Measurements from ENCODE around the gene FGF21. TPM values are rescaled to one million over a fixed set of nuclear protein-coding genes. Genes with fewer than 3 reads are reported as not detected.

Gene FGF21
- total RNA-seq, 1 donor: not detected

DNA sequence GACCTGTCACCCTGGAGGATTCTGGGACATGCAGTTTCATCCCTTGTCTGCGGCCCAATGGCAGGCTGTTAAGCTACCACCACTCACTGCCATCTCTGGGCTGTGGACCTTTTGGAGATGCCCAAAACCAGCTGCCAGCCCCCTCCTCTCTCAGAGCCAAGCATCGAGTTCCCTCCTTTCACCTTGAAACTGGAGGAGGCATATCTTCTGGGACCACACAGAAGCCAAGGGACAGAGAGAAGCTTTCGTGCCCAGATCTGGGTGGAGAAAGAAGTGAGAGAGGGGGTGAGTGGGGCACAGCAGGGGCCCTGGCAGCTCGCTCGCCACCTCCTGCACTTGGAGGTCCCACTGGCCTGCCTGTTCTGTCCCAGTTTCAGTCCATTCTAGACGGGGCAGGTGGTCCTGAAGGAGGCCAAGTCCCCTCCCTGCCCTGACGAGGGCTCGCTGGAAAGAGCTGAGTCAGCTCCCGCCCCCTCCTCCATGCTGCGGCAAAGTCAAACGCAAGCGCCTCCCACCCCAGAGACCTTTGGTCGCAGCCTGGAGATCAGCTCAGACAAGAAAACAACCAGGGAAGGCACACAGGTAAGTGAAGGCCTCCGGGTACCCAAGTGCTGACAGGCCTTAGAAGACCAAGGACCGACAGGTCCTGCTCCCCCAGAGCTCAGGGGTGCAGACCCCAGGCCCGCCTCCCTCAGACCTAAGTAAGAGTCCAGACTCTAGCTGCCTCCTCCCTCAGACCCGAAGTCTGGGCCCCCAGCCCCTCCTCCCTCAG lies 51.7 kb downstream of the FGF21 start:
- no peaks in the 10 kb centered on the region for H3K27me3 ChIP-seq (ENCODE audit: insufficient read depth, low read length)
- peaks cover 19% of the 10 kb centered on the region for H3K4me1 ChIP-seq (ENCODE audit: insufficient read depth, low read length)
- no peak overlapping the region for H3K4me3 ChIP-seq (ENCODE audit: low read length)
- H3K9me3 ChIP-seq (ENCODE audit: low read depth, low read length): no peaks in the 10 kb centered on the region

DNA sequence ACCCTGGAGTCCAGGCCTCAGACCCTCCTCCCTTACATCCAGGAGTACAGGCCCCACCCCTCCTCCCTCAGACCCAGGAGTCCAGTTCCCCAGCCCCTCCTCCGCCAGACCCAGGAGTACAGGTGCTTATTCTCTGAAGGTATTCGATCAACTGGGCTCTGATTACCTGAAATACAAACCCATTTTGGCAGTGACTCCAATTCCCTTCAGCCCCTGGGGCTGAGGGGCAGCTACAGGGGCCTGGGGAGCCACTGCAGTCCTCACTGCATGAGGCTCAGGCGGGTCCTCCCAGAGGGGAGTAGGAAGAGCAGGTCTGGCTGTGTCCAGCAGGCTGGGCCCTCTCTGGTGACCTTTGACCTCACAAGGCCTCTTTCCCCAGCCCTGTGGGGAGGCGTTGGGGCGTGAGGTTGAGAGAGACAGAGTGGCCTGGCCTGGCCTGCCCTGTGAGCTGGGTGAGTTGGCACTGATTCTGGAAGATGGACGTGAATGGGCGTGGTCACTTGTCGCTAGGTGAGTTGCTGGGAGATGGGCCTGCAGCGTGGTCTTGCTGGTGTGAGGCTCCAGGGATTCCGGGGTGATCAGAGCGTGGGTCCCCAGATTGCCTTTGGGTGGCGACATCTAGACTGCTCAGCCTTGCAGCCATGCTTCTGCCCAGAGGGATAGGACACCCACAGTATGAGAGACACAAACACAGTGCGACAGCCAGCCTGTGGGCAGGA lies 52.4 kb downstream of the FGF21 start:
- Histone ChIP-seq H3K27me3 (ENCODE audit: insufficient read depth, low read length) (no peaks in the 10 kb centered on the region), H3K4me1 (ENCODE audit: insufficient read depth, low read length) (peaks cover 25% of the 10 kb centered on the region), H3K4me3 (ENCODE audit: low read length) (no peak overlapping the region), H3K9me3 (ENCODE audit: low read depth, low read length) (no peaks in the 10 kb centered on the region)

Other genes with a start within 250 kb of the FGF21 start
- 1.5 TPM for gene LMTK3, start 243.7 kb upstream of the FGF21 start, total RNA-seq
- not detected for gene SULT2B1, start 203.4 kb upstream of the FGF21 start, total RNA-seq
- not detected for gene SPACA4, start 148.8 kb upstream of the FGF21 start, total RNA-seq
- 0.73 TPM for gene FAM83E, start 140.4 kb upstream of the FGF21 start, total RNA-seq
- gene RPL18, start 136.3 kb upstream of the FGF21 start, total RNA-seq: 2,431 TPM
- 4.5 TPM for gene SPHK2, start 136.0 kb upstream of the FGF21 start, total RNA-seq
- gene DBP, start 118.1 kb upstream of the FGF21 start, total RNA-seq: 28.2 TPM
- gene CA11, start 109.3 kb upstream of the FGF21 start, total RNA-seq: 2.4 TPM
- 0.63 TPM for gene NTN5, start 82.5 kb upstream of the FGF21 start, total RNA-seq
- gene FUT2, start 59.6 kb upstream of the FGF21 start, total RNA-seq: not detected
- gene MAMSTR, start 35.8 kb upstream of the FGF21 start, total RNA-seq: 0.10 TPM
- gene RASIP1, start 14.9 kb upstream of the FGF21 start, total RNA-seq: 0.10 TPM
- gene IZUMO1, start 8.6 kb upstream of the FGF21 start, total RNA-seq: not detected
- gene FUT1, start 2.9 kb upstream of the FGF21 start, total RNA-seq: not detected
- 3.9 TPM for gene BCAT2, start 55.5 kb downstream of the FGF21 start, total RNA-seq
- gene HSD17B14, start 81.0 kb downstream of the FGF21 start, total RNA-seq: 0.42 TPM
- 1.3 TPM for gene PLEKHA4, start 113.1 kb downstream of the FGF21 start, total RNA-seq
- 644 TPM for gene PPP1R15A, start 116.9 kb downstream of the FGF21 start, total RNA-seq
- gene TULP2, start 143.2 kb downstream of the FGF21 start, total RNA-seq: 0.31 TPM
- 166 TPM for gene NUCB1, start 144.8 kb downstream of the FGF21 start, total RNA-seq
- 0.21 TPM for gene DHDH, start 178.2 kb downstream of the FGF21 start, total RNA-seq
- 26.6 TPM for gene BAX, start 199.4 kb downstream of the FGF21 start, total RNA-seq
- gene FTL, start 209.8 kb downstream of the FGF21 start, total RNA-seq: 2,689 TPM
- gene GYS1, start 237.8 kb downstream of the FGF21 start, total RNA-seq: 10.0 TPM
- 19.9 TPM for gene RUVBL2, start 238.4 kb downstream of the FGF21 start, total RNA-seq

All from mononuclear cell (primary cell).